Panc1 (cell line): ENCODE results near the gene HOXD3. TPM values are rescaled to one million over a fixed set of nuclear protein-coding genes. Genes with fewer than 3 reads are reported as not detected.

Experiments used
- ATAC-seq: fragments of 200-7000 bp; cut with Tn5 transposase; 2 replicates; pipeline ENCODE4 v1.9.1; 2020; ENCODE audit warnings: mild to moderate bottlenecking, moderate library complexity
- BruUV-seq: library from RNA; stranded (reverse); fragments of 400-500 nt; replicated peaks from 2 replicates; lab custom pipeline; 2021; lab: Mats Ljungman, UMichigan
- CTCF ChIA-PET: fragments of 300-600 bp; sonication (Branson Sonifier 250); formaldehyde crosslinking; loops from one replicate; lab custom pipeline; 2022; ENCODE audit warnings: antibody characterized with exemption; lab: Charles Lee
- POLR2A ChIA-PET: fragments of 300-600 bp; sonication (Branson Sonifier 250); formaldehyde crosslinking; loops from one replicate; lab custom pipeline; 2022; ENCODE audit warnings: antibody characterized with exemption; lab: Charles Lee
- DNase-seq: peaks from one replicate; pipeline ENCODE4 v3.0.0-alpha.2; 2010; ENCODE audit warnings: low read depth, low spot score
- H3K27ac ChIP-seq: 2 replicates; pipeline ENCODE4 v1.5.1; 2011; ENCODE audit warnings: mild to moderate bottlenecking, low read length, inconsistent platforms
- H3K27me3 ChIP-seq: fragments of 200-500 bp; sonication (Bioruptor generic); 2 replicates; pipeline ENCODE4 v1.6.0; 2014; ENCODE audit warnings: low read length, inconsistent platforms; ENCODE audit not compliant: control insufficient read depth, insufficient read depth
- H3K36me3 ChIP-seq: fragments of 200-500 bp; sonication (Bioruptor generic); 2 replicates; pipeline ENCODE4 v1.5.1; 2014; ENCODE audit warnings: inconsistent platforms, mild to moderate bottlenecking, low read length, moderate library complexity; ENCODE audit not compliant: control insufficient read depth, insufficient read depth
- H3K4me1 ChIP-seq: 2 replicates; pipeline ENCODE4 v1.5.1; 2011; ENCODE audit warnings: inconsistent platforms, mild to moderate bottlenecking, low read length, moderate library complexity; ENCODE audit not compliant: control insufficient read depth, insufficient read depth
- H3K4me3 ChIP-seq, 2 experiments: 2 replicates each; pipeline ENCODE4 v1.5.1; 2011 to 2012; ENCODE audit warnings: low read depth in 2 of 2, low read length in 2 of 2, mild to moderate bottlenecking in 2 of 2, inconsistent platforms in 1 of 2, moderate library complexity in 1 of 2
- H3K9me3 ChIP-seq: fragments of 200-500 bp; sonication (Bioruptor generic); 2 replicates; pipeline ENCODE4 v1.5.1; 2014; ENCODE audit warnings: low read depth, mild to moderate bottlenecking, inconsistent platforms, low read length, moderate library complexity; ENCODE audit not compliant: control insufficient read depth, insufficient read depth
- CTCF ChIP-seq: fragments of 450-650 bp; IDR thresholded peaks from 2 replicates; pipeline ENCODE4 v1.5.1; 2017; ENCODE audit warnings: mild to moderate bottlenecking
- POLR2AphosphoS5 ChIP-seq: IDR thresholded peaks from 2 replicates; pipeline ENCODE4 v1.6.1; 2012; ENCODE audit warnings: mild to moderate bottlenecking, low read depth, low read length, moderate library complexity
- REST ChIP-seq, 2 experiments: IDR thresholded peaks; 2 replicates each; pipeline ENCODE4 v1.6.1; 2011 to 2012; ENCODE audit warnings: low read depth in 2 of 2, control low read depth in 1 of 2, low read length in 1 of 2, mild to moderate bottlenecking in 1 of 2, moderate library complexity in 1 of 2; ENCODE audit not compliant: insufficient read depth in 1 of 2
- SIN3A ChIP-seq: IDR thresholded peaks from 2 replicates; pipeline ENCODE4 v1.6.1; 2012; ENCODE audit warnings: low read depth, mild to moderate bottlenecking, low read length, moderate library complexity, borderline replicate concordance; ENCODE audit not compliant: insufficient read depth
- TCF7L2 ChIP-seq: IDR thresholded peaks from 2 replicates; pipeline ENCODE4 v1.6.1; 2011; ENCODE audit warnings: mild to moderate bottlenecking, low read depth, low read length, inconsistent platforms
- in situ Hi-C: cut with HindIII; loops from 2 replicates; pipeline ENCODE4 v1.10.0; 2016; ENCODE audit warnings: low sequenced_read_pairs, low pct_unique_long_range_greater_than_20kb
- intact Hi-C: fragments of 100-400 bp; cut with micrococcal nuclease; formaldehyde crosslinking; loops from one replicate; pipeline ENCODE4 v1.10.0; 2022; ENCODE audit not compliant: unreplicated experiment
- total RNA-seq: library from RNA; stranded (reverse); gene quantifications from one replicate; pipeline ENCODE4 v1.2.1, GENCODE V29; 2021; ENCODE audit not compliant: unreplicated experiment

The HOXD3 gene
- total RNA-seq, 1 experiment from 2014 or later, result 1.8 TPM

- ATAC-seq (no peak), DNase-seq (no peak)
- intact Hi-C loops (no loop called here), in situ Hi-C loops (no loop called here)
- no peaks in the 10 kb centered on the region for H3K4me1 ChIP-seq
- no peaks in the 10 kb centered on the region for H3K27me3 ChIP-seq
- H3K36me3 ChIP-seq, result no peaks in the 10 kb centered on the region
- POLR2A ChIA-PET, result no interaction called here
- CTCF ChIA-PET, result no interaction called here
- no peak overlapping the region for H3K27ac ChIP-seq
- no peaks in the 10 kb centered on the region for H3K9me3 ChIP-seq
- no peak overlapping the region for H3K4me3 ChIP-seq
- no peak for TF ChIP-seq SIN3A
- BruUV-seq, result TSS peak; percentile 68
Measured at GRCh38 chr2:176175709-176176607, 18.9 kb downstream of the HOXD3 start.

- no peaks in the 10 kb centered on the region for H3K36me3 ChIP-seq
- ChIA-PET POLR2A (no interaction called here), CTCF (no interaction called here)
- no peaks in the 10 kb centered on the region for H3K4me1 ChIP-seq
- in situ Hi-C loops, result no loop called here
- H3K27me3 ChIP-seq, result no peaks in the 10 kb centered on the region
- no peaks in the 10 kb centered on the region for H3K9me3 ChIP-seq
- no peak overlapping the region for H3K4me3 ChIP-seq
- no TSS peak for BruUV-seq
- TF ChIP-seq TCF7L2 (no peak), POLR2AphosphoS5 (no peak), SIN3A (no peak), CTCF (no peak), REST (IDR thresholded peaks at IDR 0.05; ENCODE audit: insufficient read depth in 1 of 2, low read depth in 2 of 2, low read length in 1 of 2) (no peak)
- no peak overlapping the region for H3K27ac ChIP-seq
- DNase-seq, result no peak
- ATAC-seq, result no peak
- intact Hi-C loops, result no loop called here
Measured at GRCh38 chr2:176177580-176178037, 20.5 kb downstream of the HOXD3 start.
